MV-4-11 (cell line): Measurements from ENCODE around the gene KRTAP5-10.
A peak's percentile ranks its signal among the peaks of the same experiment; 100 is the strongest.
"Not testable (repeated sequence)": the region's sequence is repeated elsewhere in the genome, so short reads cannot be mapped to it uniquely, and the experiment has no call there.

Experiments used
- DNase-seq: peaks from one replicate; lab custom pipeline; 2025; lab: John Stamatoyannopoulos, UW

KRTAP5-10 gene, protein sequence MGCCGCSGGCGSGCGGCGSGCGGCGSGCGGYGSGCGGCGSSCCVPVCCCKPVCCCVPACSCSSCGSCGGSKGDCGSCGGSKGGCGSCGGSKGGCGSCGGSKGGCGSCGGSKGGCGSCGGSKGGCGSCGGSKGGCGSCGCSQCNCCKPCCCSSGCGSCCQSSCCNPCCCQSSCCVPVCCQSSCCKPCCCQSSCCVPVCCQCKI

GRCh38 chr11:71565263-71565662 is at the start of gene KRTAP5-10:
TSS of gene KRTAP5-10 (plus strand) at chr11:71565563. CDS start at chr11:71565588, 25 bp downstream.
- no peak for DNase-seq

- DNase-seq = no peak
These were observed 46.6 kb upstream of the KRTAP5-10 start for GRCh38 chr11:71518506-71519471.

DNA sequence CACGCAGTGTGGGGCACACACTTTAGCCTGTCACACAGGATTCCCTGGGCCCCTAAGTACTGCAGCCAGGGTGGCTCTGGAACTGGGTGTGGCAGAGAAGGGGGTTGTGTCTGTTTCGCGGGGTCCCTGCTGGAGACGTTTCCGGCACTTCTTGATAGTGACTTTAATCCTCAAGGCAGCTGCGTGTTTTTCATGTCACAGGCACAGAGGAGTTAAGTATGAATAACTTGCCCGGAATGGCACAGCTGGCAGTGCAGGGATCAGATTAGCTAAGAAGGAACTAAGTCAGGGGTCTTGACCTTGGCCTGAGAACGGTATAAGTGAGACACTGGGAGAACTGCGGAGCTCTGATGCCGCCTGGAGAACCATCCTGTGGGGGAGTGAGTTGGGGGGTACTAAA is 45.8 kb upstream of the KRTAP5-10 start:
- no peak for DNase-seq

DNA sequence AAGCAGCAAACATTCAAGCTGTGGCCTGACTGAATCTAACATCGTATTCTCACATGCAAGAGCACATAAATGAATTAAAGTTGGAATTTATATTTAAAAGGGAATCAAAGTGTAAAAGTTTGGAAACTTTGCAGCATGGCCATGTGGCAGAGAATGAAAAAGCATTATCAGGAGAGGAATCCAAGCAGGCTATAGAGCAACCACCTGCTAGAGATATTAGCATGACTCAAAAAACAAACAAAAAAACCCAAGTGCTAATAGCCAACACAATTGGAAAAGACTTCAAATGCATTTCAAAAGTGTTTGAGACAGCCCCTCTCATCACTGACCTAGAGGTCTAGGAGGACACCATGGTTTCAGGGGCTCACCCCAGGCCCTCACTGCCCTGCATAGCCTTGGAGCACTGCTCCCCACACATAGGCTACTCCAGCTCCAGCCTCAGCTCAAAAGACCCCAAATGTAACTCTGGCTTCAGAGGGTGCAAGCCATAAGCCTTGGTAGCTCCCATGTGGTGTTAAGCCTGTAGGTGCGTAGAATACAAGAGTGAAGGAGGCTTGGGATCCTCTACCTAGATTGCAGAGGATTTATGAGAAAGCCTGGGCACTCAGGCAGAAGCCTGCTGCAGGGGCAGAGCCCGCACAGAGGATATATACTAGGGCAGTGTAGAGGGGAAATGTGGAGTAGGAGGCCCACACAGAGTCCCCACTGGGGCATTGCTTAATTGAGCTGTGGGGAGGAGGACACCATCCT is 40.0 kb upstream of the KRTAP5-10 start:
- no peak for DNase-seq

GRCh38 chr11:71525938-71526495 is 39.3 kb upstream of the KRTAP5-10 start:
- no peak for DNase-seq

DNA sequence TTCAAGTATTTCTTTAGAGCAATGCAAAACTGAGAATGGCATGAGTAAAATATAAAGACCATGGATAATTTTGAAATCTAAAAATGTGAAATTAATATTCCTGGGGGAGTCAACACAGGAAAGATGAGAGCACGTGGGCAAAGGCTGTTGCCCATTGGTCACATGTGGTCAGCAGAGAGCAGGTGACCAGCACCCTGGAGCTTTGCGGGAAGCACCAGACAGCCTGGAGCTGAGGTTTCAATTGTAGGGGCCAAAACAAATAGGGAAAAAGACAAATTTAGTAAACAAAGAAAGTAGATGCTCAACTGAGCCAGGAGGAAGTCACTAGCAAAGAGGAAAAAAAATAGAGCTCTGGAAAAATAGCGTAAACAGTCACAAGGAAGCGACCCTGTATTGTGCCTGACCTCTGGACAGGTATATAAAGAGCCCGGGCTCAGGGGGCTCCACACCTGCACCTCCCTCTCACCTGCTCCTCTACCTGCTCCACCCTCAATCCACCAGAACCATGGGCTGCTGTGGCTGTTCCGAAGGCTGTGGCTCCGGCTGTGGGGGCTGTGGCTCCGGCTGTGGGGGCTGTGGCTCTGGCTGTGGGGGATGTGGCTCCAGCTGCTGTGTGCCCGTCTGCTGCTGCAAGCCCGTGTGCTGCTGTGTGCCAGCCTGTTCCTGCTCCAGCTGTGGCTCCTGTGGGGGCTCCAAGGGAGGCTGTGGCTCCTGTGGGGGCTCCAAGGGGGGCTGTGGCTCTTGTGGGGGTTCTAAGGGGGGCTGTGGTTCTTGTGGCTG is 38.4 kb upstream of the KRTAP5-10 start, which contains the start of gene KRTAP5-7:
KRTAP5-7 (plus strand) TSS at position 472 of the 780 bp plus-strand sequence; CDS start at position 506, 34 bp downstream.
- not testable (repeated sequence) for DNase-seq

DNA sequence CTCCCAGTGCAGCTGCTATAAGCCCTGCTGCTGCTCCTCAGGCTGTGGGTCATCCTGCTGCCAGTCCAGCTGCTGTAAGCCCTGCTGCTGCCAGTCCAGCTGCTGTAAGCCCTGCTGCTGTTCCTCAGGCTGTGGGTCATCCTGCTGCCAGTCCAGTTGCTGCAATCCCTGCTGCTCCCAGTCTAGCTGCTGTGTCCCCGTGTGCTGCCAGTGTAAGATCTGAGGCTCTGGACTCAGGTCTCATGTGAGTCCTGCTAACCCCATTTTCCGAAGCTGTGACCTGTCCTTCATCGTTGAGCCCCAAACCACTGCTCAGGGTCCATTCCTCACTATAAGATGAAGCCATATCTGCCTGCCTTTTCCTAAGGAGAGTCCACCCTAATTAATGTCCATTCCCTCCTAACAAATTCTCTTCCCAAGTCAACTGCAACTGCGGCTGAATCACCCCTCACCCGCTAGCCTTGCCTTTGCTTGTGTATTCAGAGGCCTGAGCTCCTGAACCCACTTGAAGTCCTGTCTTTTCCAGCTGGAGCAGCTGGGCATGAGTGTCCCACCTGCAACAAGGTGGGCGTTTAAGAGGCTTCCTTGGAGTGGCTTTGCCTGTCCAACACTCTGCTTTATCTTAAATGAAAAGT is 37.7 kb upstream of the KRTAP5-10 start:
- DNase-seq = no peak

- no peak for DNase-seq
These were observed 34.8 kb upstream of the KRTAP5-10 start for GRCh38 chr11:71530602-71531001.

- DNase-seq = peak; percentile 37
These were observed 33.2 kb upstream of the KRTAP5-10 start for GRCh38 chr11:71532036-71532610.

DNA sequence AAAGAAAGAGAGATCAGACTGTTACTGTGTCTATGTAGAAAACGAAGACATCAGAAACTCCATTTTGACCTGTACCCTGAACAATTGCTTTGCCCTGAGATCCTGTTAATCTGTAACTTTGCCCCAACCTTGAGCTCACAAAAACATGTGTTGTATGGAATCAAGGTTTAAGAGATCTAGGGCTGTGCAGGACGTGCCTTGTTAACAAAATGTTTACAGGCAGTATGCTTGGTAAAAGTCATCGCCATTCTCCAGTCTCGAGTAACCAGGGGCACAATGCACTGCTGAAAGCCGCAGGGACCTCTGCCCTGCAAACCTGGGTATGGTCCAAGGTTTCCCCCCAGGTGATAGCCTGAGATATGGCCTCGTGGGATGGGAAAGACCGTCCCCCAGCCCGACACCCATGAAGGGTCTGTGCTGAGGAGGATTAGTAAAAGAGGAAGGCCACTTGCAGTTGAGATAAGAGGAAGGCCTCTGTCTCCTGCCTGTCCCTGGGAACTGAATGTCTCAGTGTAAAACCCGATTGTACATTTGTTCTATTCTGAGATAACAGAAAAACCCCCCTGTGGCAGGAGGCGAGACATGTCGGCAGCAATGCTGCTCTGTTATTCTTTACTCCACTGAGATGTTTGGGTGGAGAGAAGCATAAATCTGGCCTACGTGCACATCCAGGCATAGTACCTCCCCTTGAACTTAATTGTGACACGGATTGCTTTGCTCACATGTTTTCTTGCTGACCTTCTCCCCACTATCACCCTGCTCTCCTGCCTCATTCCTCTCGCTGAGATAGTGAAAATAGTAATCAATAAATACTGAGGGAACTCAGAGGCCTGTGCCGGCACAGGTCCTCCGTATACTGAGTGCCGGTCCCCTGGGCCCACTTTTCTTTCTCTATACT is 30.4 kb upstream of the KRTAP5-10 start:
- not testable (repeated sequence) for DNase-seq

DNA sequence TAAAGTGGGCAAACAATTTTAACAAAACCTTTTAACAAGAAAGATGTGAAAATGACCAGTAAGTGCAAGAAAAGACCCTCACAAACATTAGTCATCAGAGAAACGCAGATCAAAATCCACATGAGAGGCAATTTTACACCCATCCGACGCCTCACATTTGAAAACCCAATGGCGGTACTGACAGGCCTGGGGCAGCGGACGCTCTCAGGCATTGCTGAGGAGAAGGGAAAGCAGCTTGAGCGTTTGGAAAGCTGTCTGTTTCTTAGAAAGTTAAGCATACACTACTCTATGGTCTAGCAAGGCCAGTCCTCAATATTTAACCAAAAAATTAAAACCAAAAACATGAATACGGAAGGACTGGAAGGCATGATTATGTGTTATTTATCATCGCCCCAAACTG is 29.5 kb upstream of the KRTAP5-10 start:
- no peak for DNase-seq

GRCh38 chr11:71537537-71537936 is 27.8 kb upstream of the KRTAP5-10 start:
- no peak for DNase-seq

DNA sequence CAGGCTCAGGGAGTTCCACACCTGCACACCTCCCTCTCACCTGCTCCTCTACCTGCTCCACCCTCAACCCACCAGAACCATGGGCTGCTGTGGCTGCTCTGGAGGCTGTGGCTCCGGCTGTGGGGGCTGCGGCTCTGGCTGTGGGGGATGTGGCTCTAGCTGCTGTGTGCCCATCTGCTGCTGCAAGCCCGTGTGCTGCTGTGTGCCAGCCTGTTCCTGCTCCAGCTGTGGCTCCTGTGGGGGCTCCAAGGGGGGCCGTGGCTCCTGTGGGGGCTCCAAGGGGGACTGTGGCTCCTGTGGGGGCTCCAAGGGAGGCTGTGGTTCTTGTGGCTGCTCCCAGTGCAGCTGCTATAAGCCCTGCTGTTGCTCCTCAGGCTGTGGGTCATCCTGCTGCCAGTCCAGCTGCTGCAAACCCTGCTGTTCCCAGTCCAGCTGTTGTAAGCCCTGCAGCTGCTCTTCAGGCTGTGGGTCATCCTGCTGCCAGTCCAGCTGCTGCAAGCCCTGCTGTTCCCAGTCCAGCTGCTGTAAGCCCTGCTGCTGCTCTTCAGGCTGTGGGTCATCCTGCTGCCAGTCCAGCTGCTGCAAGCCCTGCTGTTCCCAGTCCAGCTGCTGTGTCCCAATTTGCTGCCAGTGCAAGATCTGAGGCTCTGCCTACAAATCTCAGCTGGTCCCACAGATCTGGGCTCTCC is 27.2 kb upstream of the KRTAP5-10 start, which contains the start of gene KRTAP5-8:
KRTAP5-8 (plus strand) TSS at position 49 of the 689 bp plus-strand sequence; CDS start at position 80, 31 bp downstream.
- DNase-seq = not testable (repeated sequence)

DNA sequence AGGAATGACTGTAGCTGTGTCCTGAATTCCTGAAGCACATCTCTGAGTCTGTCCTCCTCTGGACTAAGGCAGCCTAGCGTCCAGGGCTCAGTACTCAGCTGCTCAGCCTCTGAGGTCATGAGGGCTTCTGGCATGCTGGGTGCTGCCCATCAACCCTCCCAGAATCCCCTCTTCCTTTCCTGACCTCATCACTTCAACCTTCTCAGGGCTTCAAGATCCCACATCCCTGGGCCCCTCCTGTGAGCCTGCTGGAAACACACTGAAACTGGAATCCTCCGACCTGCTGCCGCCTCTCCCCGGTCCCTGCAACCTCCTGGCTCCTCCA is 26.7 kb upstream of the KRTAP5-10 start:
- DNase-seq = no peak

DNA sequence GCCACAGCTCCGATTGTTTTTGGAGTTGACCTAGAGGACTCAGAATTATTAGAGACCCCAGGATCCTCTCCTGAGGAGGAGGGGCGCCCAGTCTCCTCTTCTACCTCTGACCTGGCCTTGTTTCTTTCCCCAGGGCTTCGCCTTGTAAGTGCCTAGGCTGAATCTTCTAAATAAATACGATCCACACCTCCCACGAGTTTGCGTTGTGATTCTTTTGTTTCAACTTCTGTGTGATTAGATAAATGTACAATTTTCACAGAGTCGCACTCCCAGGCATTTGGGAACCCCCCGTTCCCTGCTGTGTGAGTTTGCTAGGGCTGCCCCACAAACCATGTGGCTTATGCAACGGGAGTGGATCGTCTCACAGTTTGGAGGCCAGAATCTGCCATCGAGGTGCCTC is 26.3 kb upstream of the KRTAP5-10 start:
- DNase-seq = no peak

GRCh38 chr11:71539971-71540370 is 25.4 kb upstream of the KRTAP5-10 start:
- not testable (repeated sequence) for DNase-seq

- not testable (repeated sequence) for DNase-seq
These were observed 24.6 kb upstream of the KRTAP5-10 start for GRCh38 chr11:71540521-71541304.

- DNase-seq = no peak
These were observed 23.0 kb upstream of the KRTAP5-10 start for GRCh38 chr11:71542382-71542781.
